SHP77 treated with DMSO at 0.1 percent for 48 hours (cell line): ENCODE measurements around the gene LSAMP.

Source experiments
- DNase-seq: peaks from one replicate; lab custom pipeline; 2025; lab: John Stamatoyannopoulos, UW

Gene LSAMP

GRCh38 chr3:116445311-116445841 lies at the start of gene LSAMP:
Gene LSAMP (minus strand): TSS chr3:116445487.
- DNase-seq: peak; percentile 15

DNA sequence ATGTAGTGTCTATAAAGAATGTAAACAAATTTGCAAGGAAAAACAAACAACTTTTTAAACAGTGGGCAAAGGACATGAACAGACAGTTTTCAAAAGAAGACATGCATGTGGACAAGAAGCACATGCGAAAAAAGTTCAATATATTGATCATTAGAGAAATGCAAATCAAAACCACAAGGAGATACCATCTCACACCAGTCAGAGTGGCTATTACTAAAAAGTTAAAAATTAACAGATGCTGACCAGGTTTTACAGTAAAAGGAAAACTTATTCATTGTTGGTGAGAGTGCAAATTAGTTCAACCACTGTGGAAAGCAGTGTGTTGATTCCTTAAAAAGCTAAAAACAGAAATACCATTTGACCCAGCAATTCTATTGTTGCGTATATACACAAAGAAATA lies 47.1 kb upstream of the LSAMP start:
- no peak for DNase-seq

DNA sequence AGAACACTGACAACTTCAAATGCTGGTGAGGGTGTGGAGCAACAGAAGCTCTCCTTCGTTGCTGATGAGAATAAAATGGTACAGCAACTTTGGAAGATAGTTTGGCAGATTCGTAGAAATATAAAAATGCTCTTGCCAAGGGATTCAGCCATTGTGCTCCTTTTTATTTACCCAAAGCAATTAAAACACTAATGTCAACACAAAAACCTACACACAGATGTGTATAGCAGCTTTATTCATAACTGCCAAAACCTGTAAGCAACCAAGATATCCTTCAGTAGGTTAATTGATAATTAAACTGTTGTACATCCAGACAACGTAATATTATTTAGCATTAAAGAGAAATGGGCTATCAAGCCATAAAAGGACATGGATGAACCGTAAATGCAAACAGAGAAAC lies 37.8 kb upstream of the LSAMP start:
- no peak for DNase-seq

DNA sequence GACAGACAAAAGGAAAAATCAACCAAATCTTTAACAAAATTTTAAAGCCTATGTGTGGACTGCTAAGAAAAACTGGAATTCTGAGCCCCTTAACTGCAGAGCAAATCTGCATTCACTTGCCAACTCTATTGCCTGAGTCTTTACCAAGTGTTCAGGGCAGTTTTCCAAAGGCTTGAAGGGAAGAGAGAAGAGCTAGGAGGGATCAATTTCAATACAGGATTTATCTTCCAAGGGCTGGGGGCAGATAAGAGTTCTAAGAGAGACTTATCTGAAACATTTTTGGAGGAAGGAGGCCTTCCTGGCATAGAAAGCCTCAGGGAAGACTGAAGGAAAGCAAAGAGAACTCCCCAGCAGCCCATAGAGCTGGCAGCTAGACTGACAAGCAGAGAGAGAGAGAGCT lies 31.4 kb upstream of the LSAMP start:
- DNase-seq: no peak

DNA sequence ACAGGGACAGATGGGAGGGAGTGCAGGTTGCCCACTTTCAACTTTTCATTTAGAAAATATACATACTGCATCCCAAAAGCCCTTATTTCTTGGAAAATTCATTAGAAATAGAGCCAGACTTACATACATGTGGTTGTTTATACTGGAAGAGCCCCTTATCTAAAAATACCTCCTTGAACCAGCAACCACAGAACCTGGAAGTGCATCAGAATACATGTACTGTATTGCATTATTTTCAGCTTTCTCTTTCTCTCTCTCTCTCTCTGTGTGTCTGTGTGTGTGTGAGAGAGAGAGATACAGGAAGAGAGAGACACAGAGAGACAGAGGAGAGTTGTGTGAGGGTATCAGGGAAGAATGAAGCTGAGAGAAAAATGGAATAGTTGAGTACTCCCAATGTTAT lies 29.5 kb upstream of the LSAMP start:
- DNase-seq: peak; percentile 68

GRCh38 chr3:116474032-116474780 lies 28.9 kb upstream of the LSAMP start:
- DNase-seq: peak; percentile 88

DNA sequence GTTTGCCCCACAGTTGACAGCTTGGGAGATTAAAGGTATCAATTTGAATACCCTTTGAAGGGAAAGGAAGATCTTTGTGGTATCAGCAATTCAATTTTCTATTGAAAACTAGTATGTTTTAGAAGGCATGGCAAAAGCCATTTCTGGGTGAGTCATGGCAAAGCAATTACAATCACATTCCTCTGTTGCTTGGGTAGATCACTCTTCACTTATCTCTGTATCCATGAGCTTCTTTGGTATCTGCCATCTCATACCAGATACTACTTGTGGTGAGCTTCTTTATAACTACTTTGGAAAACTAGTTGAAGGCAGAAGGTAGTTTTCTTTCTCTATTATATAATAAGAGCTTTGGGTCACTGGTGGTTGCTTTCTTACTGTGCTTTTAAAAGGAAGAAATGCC lies 28.3 kb upstream of the LSAMP start:
- DNase-seq: no peak

- DNase-seq: no peak
These were observed 25.4 kb upstream of the LSAMP start for GRCh38 chr3:116470605-116471197.

GRCh38 chr3:116469546-116469945 lies 24.3 kb upstream of the LSAMP start:
- DNase-seq: no peak

DNA sequence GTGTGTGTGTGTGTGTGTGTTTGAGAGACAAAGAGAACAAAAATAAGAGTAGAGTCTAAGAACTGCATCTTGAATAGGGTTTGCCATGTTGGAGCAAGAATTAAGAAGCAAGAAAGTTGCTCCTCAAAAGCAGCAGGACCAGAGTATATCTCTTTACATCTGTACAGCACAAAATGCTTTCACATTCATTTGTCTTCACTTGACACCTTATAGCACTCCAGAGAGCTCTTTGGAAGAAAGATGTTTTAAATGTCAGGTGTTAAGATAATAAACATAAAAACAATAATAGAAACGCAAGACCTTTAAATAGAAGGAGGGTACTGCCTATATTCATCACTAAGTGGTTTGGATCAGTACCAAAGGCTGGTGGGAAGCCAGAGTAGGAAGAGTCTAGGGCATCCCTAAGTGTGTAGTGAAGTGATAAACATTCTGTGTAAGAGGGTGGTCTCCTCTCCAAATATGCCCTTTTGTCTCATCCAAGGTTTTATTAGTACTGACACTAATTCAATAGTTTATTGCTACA lies 19.1 kb upstream of the LSAMP start:
- DNase-seq: no peak

DNA sequence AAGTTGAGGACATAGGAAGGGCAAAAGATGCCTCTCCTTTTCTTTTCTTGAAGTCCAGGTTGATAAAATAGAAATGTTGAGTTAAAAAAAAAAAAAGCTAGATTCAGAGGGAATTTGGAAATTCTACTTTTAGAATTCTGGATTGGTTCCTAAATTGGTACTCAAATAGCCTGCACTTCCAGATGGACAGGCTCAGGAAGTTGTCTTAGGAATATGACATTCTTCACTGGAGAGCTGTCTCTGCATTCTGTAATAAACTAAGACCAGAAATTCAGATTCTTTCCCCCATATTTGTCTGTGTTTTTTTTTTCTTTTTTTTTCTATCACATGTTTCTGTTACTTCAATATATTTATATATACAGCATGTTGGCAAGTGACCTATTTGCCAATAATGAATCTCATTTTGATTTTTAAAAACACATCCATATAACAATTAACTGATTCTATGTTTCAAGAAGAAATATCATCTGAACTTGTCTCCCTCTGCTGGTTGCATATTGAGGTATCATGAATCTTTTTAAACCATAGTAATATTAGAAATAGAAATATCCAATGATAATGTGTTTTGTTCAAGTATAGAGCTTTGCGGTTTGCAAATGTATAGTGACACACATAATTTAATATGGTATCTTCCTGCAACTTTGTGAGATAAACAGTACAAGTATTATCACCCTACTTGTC lies 8.5 kb upstream of the LSAMP start:
- no peak for DNase-seq

GRCh38 chr3:116449546-116450350 lies 4.5 kb upstream of the LSAMP start:
- DNase-seq: no peak

DNA sequence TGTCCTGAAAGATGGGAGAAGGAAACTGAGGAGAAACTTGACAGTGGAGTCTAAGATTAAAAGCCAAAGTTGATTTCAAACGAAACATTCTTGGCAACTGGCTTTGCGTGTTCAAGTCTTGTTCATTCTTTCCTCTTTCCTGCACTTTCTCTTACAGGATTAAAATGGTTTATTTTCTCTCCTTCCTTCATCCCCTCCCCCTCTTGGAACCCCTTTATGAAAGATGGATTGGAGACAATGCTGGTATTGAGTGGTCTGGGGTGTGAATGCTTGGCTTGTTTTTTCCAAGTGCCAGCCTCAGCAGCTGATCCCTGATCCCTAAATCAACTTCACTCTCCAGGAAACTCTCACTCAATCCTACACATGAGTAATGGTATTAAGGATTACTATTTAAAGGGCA lies 703 bp upstream of the LSAMP start:
- no peak for DNase-seq

DNA sequence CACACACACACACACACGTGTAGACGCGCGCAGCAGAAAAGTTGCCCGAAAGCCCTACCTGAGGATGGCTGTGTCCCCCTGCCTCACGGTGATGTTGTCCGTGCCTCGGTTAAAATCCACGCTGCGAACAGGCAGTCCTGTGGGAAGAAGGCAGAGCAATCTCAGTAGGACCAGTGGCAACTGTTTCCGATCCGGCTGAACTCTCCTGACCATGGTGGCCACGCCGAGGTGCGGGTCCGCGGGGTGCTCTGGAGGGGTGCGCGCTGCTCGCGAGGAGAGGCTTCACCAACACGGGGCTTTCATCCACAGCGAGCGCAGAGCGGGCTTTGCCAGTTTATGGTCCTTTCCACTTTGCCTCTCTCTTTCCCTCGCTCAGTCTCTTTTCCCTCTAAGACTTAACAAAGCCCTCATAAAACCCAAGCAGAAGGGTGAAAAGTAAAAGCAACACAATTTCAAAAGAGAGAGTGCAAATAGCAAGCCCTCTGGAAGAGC lies 422 bp downstream of the LSAMP start:
- DNase-seq: no peak

DNA sequence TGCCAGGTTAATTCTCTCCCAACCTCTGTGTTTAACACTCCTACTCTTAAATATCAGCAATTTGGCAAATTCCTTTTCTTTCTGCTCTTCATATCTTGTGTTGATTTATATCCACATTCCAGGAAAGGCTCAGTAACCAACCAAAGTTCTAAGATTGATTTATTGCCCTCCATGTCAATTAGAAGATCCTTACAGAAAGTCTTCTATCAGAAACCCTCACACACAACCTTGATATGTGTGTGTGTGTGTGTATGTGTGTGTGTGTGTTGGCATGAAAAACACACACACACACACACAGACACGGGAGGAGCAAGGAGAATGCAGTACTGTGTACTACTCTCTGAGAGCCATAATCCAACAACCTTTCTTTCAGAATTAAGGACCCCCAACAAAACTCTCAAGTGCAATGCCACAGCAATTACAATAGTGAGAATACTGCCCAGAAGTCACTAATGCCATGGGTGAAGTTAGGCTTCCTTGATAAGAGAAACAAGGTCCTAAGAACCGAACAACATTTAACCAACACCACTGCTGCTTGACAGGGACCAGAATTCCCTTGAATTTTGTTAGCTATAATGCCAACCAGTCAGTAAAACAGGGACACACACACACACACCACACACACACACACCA lies 1.1 kb downstream of the LSAMP start:
- DNase-seq: no peak

GRCh38 chr3:116443191-116443661 lies 2.1 kb downstream of the LSAMP start:
- no peak for DNase-seq

DNA sequence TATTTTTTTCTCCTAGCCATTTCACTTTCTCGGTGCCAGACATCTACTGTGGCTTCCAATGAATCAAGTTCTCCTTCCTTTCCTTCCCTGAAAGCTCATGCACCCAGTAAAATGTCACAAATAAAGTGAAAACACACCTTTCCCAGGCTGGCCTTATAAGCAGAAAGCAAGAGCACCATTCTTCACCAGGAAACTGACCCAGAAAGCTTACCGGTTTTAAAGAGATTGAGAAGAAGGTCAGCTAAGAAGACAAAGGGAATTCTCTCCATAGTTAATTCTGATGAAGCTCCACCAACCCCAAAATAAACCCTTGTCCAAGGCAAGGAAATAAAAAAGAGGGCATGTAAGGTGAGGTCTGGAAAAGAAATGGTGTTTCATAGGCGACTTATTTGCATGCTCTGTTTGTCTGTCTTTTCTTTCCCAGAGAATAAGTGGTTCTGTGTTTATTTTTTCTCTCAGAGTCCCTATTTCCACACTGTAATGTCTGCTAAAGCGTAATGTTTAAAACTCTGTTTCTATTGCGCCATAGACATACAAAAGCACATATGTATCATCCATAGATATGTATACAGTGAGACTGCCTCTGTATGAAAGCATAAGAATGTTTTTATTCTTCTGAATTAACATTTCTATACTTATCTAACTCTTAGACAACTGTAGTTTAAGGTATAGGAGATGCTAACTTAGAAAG lies 2.8 kb downstream of the LSAMP start:
- DNase-seq: no peak

DNA sequence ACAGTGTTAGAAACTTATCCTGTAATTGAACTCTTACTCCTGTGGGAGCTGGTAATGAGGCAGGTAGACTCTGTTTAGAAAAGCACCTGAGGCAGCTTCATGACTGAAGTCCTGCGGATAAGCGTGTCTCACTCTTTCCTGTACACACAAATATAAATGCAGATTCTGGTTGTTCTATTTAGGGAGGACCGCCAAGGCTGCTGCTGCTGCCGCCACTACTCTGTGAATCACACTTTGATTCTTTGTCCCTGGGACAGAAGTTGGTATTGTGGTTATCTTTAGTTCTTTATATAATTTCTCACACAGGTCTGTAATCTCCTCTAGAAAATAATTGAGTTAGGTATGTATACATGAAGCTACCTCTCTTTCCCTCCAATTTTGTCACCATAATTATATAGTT lies 3.6 kb downstream of the LSAMP start:
- DNase-seq: no peak

- DNase-seq: no peak
These were observed 5.1 kb downstream of the LSAMP start for GRCh38 chr3:116440196-116440595.

DNA sequence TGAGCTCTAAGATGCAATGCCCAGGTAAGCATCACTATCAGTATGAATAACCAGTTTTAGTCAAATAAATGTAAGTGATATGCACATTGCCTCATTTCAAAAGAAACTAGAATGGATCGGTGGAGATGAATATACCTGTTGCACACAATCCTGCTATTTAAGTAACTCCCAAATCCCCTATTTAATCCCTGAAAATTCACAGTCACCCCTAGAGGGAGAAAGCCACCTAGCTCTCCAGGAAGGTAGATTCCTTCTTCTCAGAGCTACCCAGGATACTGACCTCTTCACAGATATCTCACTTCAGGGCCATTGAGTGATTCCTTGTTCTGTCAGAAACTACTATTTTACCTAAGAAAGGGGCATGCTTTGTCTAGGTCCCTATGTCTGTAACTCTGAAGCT lies 11.7 kb downstream of the LSAMP start:
- DNase-seq: no peak

DNA sequence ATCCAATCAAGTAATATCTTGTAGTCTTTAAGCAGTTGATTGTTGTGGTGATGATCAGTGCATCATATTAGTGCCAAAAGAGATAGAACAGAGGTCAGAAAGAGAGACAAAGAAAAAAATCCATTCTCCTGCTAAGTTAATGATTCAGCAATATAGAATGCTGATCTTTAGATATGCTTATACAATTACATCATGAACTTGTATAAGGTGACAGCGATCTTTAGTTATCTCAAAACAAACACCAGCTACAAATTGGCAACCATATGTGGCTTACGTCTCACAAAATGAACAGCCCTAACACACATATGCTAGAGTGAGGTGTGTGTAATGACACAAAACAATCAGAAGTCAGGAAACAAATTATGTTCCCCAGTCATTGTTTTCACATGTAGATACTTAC lies 12.5 kb downstream of the LSAMP start:
- DNase-seq: no peak
